Measurements from ENCODE around the gene AP3S1.
"Not testable (repeated sequence)": the region's sequence is repeated elsewhere in the genome, so short reads cannot be mapped to it uniquely, and the experiment has no call there.

AP3S1 gene

GRCh38 chr5:115807654-115808052 is 34.1 kb upstream of the AP3S1 start:
- Histone ChIP-seq H3K79me1 (ENCODE audit: low read depth, low read length) (no peaks in the 10 kb centered on the region), H3K9me3 (replicated peaks in 1 of 2; ENCODE audit: control insufficient read depth in 2 of 2, insufficient read depth in 1 of 2, low read depth in 1 of 2, low read length in 2 of 2) (no peaks in the 10 kb centered on the region), H3K9ac (ENCODE audit: low read depth, low read length, poor library complexity) (no peak overlapping the region), H3K4me2 (ENCODE audit: insufficient read depth, low read length, poor library complexity, severe bottlenecking) (no peak overlapping the region), H2BK12ac (ENCODE audit: low read length) (no peak overlapping the region), H4K91ac (ENCODE audit: low read depth, low read length, poor library complexity) (no peak overlapping the region), H2BK120ac (ENCODE audit: low read depth, low read length) (no peak overlapping the region), H3K27ac (replicated peaks; ENCODE audit: low read length) (no peak overlapping the region), H4K8ac (ENCODE audit: low read depth, low read length) (no peak overlapping the region), H2BK15ac (ENCODE audit: low read length) (no peak overlapping the region), H2AFZ (ENCODE audit: low read length) (no peak overlapping the region), H3K4me3 (ENCODE audit: low read length in 2 of 2) (no peak overlapping the region), H3K27me3 (ENCODE audit: control insufficient read depth in 3 of 3, insufficient read depth in 3 of 3, low read depth in 1 of 3, low read length in 3 of 3) (no peaks in the 10 kb centered on the region), H3K4ac (ENCODE audit: low read length) (no peak overlapping the region), H2BK5ac (ENCODE audit: low read length) (no peak overlapping the region), H3K4me1 (ENCODE audit: control insufficient read depth in 2 of 2, insufficient read depth in 1 of 2, low read depth in 1 of 2, low read length in 2 of 2) (no peaks in the 10 kb centered on the region), H3K36me3 (replicated peaks in 1 of 2; ENCODE audit: control insufficient read depth in 2 of 2, insufficient read depth in 2 of 2, low read length in 2 of 2) (peaks cover 2 to 81% of the 10 kb centered on the region in 2 donors), H3K14ac (ENCODE audit: low read length) (no peak overlapping the region), H2AK5ac (ENCODE audit: low read depth, low read length) (no peak overlapping the region), H3K23ac (ENCODE audit: low read depth, low read length, poor library complexity) (no peak overlapping the region), H3K18ac (ENCODE audit: low read length) (no peak overlapping the region)
- no peak for DNase-seq (ENCODE audit: low spot score)
- no CpG with 5 or more reads among the region's 2 CpGs for WGBS, 2 donors (ENCODE audit: extremely low coverage in 2 of 2, insufficient read length in 2 of 2, insufficient replicate concordance in 1 of 2)

- peaks cover 2 to 83% of the 10 kb centered on the region in 2 donors for H3K36me3 ChIP-seq (replicated peaks in 1 of 2; ENCODE audit: control insufficient read depth in 2 of 2, insufficient read depth in 2 of 2, low read length in 2 of 2)
- H3K4me3 ChIP-seq (ENCODE audit: low read length in 2 of 2); H4K91ac ChIP-seq (ENCODE audit: low read depth, low read length, poor library complexity); H3K9me3 ChIP-seq (replicated peaks in 1 of 2; ENCODE audit: control insufficient read depth in 2 of 2, insufficient read depth in 1 of 2, low read depth in 1 of 2, low read length in 2 of 2); H3K4me2 ChIP-seq (ENCODE audit: insufficient read depth, low read length, poor library complexity, severe bottlenecking); DNase-seq (ENCODE audit: low spot score); H2BK5ac ChIP-seq (ENCODE audit: low read length); H4K8ac ChIP-seq (ENCODE audit: low read depth, low read length); H2BK12ac ChIP-seq (ENCODE audit: low read length); H3K23ac ChIP-seq (ENCODE audit: low read depth, low read length, poor library complexity); H3K27ac ChIP-seq (replicated peaks; ENCODE audit: low read length); H3K27me3 ChIP-seq (ENCODE audit: control insufficient read depth in 3 of 3, insufficient read depth in 3 of 3, low read depth in 1 of 3, low read length in 3 of 3); H2BK120ac ChIP-seq (ENCODE audit: low read depth, low read length); H3K9ac ChIP-seq (ENCODE audit: low read depth, low read length, poor library complexity); H3K4ac ChIP-seq (ENCODE audit: low read length); H2AK5ac ChIP-seq (ENCODE audit: low read depth, low read length); H2BK15ac ChIP-seq (ENCODE audit: low read length); H3K4me1 ChIP-seq (ENCODE audit: control insufficient read depth in 2 of 2, insufficient read depth in 1 of 2, low read depth in 1 of 2, low read length in 2 of 2); H2AFZ ChIP-seq (ENCODE audit: low read length); H3K14ac ChIP-seq (ENCODE audit: low read length); H3K79me1 ChIP-seq (ENCODE audit: low read depth, low read length); H3K18ac ChIP-seq (ENCODE audit: low read length): not testable (repeated sequence)
- WGBS, 2 donors (ENCODE audit: extremely low coverage in 2 of 2, insufficient read length in 2 of 2, insufficient replicate concordance in 1 of 2), result no CpG with 5 or more reads among the region's 2 CpGs
Measured at GRCh38 chr5:115808066-115808465, 33.7 kb upstream of the AP3S1 start.

GRCh38 chr5:115809946-115810345 is 31.8 kb upstream of the AP3S1 start:
- Histone ChIP-seq H3K4me1 (ENCODE audit: control insufficient read depth in 2 of 2, insufficient read depth in 1 of 2, low read depth in 1 of 2, low read length in 2 of 2) (peaks cover 2% of the 10 kb centered on the region in 2 donors), H3K18ac (ENCODE audit: low read length) (no peak overlapping the region), H3K4me2 (ENCODE audit: insufficient read depth, low read length, poor library complexity, severe bottlenecking) (no peak overlapping the region), H3K14ac (ENCODE audit: low read length) (no peak overlapping the region), H4K91ac (ENCODE audit: low read depth, low read length, poor library complexity) (no peak overlapping the region), H2BK5ac (ENCODE audit: low read length) (no peak overlapping the region), H4K8ac (ENCODE audit: low read depth, low read length) (no peak overlapping the region), H3K36me3 (replicated peaks in 1 of 2; ENCODE audit: control insufficient read depth in 2 of 2, insufficient read depth in 2 of 2, low read length in 2 of 2) (peaks cover 2 to 83% of the 10 kb centered on the region in 2 donors), H2AK5ac (ENCODE audit: low read depth, low read length) (no peak overlapping the region), H3K9me3 (replicated peaks in 1 of 2; ENCODE audit: control insufficient read depth in 2 of 2, insufficient read depth in 1 of 2, low read depth in 1 of 2, low read length in 2 of 2) (no peaks in the 10 kb centered on the region), H2BK120ac (ENCODE audit: low read depth, low read length) (no peak overlapping the region), H3K4ac (ENCODE audit: low read length) (no peak overlapping the region), H2BK12ac (ENCODE audit: low read length) (no peak overlapping the region), H3K23ac (ENCODE audit: low read depth, low read length, poor library complexity) (no peak overlapping the region), H2BK15ac (ENCODE audit: low read length) (no peak overlapping the region), H2AFZ (ENCODE audit: low read length) (no peak overlapping the region), H3K27ac (replicated peaks; ENCODE audit: low read length) (no peak overlapping the region), H3K4me3 (ENCODE audit: low read length in 2 of 2) (no peak overlapping the region), H3K79me1 (ENCODE audit: low read depth, low read length) (no peaks in the 10 kb centered on the region), H3K27me3 (ENCODE audit: control insufficient read depth in 3 of 3, insufficient read depth in 3 of 3, low read depth in 1 of 3, low read length in 3 of 3) (peaks cover 0 to 2% (median 0%) of the 10 kb centered on the region in 3 experiments), H3K9ac (ENCODE audit: low read depth, low read length, poor library complexity) (no peak overlapping the region)
- no peak for DNase-seq (ENCODE audit: low spot score)
- no CpG with 5 or more reads among the region's 2 CpGs for WGBS, 2 donors (ENCODE audit: extremely low coverage in 2 of 2, insufficient read length in 2 of 2, insufficient replicate concordance in 1 of 2)

GRCh38 chr5:115810761-115811160 is 31.0 kb upstream of the AP3S1 start:
- H2BK15ac ChIP-seq (ENCODE audit: low read length), result no peak overlapping the region
- H3K36me3 ChIP-seq (replicated peaks in 1 of 2; ENCODE audit: control insufficient read depth in 2 of 2, insufficient read depth in 2 of 2, low read length in 2 of 2), result peaks cover 2 to 75% of the 10 kb centered on the region in 2 donors
- H3K18ac ChIP-seq (ENCODE audit: low read length), result no peak overlapping the region
- H2AK5ac ChIP-seq (ENCODE audit: low read depth, low read length), result no peak overlapping the region
- H2BK12ac ChIP-seq (ENCODE audit: low read length), result no peak overlapping the region
- no peak overlapping the region for H3K4me2 ChIP-seq (ENCODE audit: insufficient read depth, low read length, poor library complexity, severe bottlenecking)
- H3K79me1 ChIP-seq (ENCODE audit: low read depth, low read length), result no peaks in the 10 kb centered on the region
- no peak overlapping the region for H3K14ac ChIP-seq (ENCODE audit: low read length)
- H3K4me1 ChIP-seq (ENCODE audit: control insufficient read depth in 2 of 2, insufficient read depth in 1 of 2, low read depth in 1 of 2, low read length in 2 of 2), result peaks cover 2 to 4% of the 10 kb centered on the region in 2 donors
- H3K4ac ChIP-seq (ENCODE audit: low read length), result no peak overlapping the region
- H2BK120ac ChIP-seq (ENCODE audit: low read depth, low read length), result no peak overlapping the region
- no peak overlapping the region for H3K9ac ChIP-seq (ENCODE audit: low read depth, low read length, poor library complexity)
- H2BK5ac ChIP-seq (ENCODE audit: low read length), result no peak overlapping the region
- no peak overlapping the region for H3K23ac ChIP-seq (ENCODE audit: low read depth, low read length, poor library complexity)
- H3K27me3 ChIP-seq (ENCODE audit: control insufficient read depth in 3 of 3, insufficient read depth in 3 of 3, low read depth in 1 of 3, low read length in 3 of 3), result peaks cover 0 to 9% (median 0%) of the 10 kb centered on the region in 3 experiments
- H3K9me3 ChIP-seq (replicated peaks in 1 of 2; ENCODE audit: control insufficient read depth in 2 of 2, insufficient read depth in 1 of 2, low read depth in 1 of 2, low read length in 2 of 2), result no peaks in the 10 kb centered on the region
- no peak overlapping the region for H4K91ac ChIP-seq (ENCODE audit: low read depth, low read length, poor library complexity)
- no peak overlapping the region for H2AFZ ChIP-seq (ENCODE audit: low read length)
- H3K4me3 ChIP-seq (ENCODE audit: low read length in 2 of 2), result no peak overlapping the region
- DNase-seq (ENCODE audit: low spot score), result no peak
- no peak overlapping the region for H3K27ac ChIP-seq (replicated peaks; ENCODE audit: low read length)
- H4K8ac ChIP-seq (ENCODE audit: low read depth, low read length), result no peak overlapping the region
